Natural killer cell treated with Interleukin-12 subunit alpha and Interleukin-12 subunit beta and Interleukin-15 and Interleukin-18, amount 100 ng/mL, for 72 hours (primary cell): Measurements from ENCODE around the gene SUMF2. TPM values are rescaled to one million over a fixed set of nuclear protein-coding genes. Genes with fewer than 3 reads are reported as not detected.
"Not testable (repeated sequence)": the region's sequence is repeated elsewhere in the genome, so short reads cannot be mapped to it uniquely, and the experiment has no call there.

ENCODE experiments used
- ATAC-seq, 2 donors: fragments of 150-1000 bp; cut with Tn5 transposase in 1 of 2; sonication (Bioruptor Pico), chemical (Tn5 transposase) in 1 of 2; 2 replicates each; pipeline ENCODE4 v1.10.0; 2021
- DNase-seq: peaks from one replicate; pipeline ENCODE4 v3.0.0; 2022; ENCODE audit warnings: low spot score
- H3K27ac Mint-ChIP-seq, 2 donors: 1 replicate in 1 of 2; 2 replicates in 1 of 2; pipeline ENCODE4 v1.8.0; 2022; ENCODE audit warnings: mixed read lengths in 2 of 2, mild to moderate bottlenecking in 1 of 2, moderate library complexity in 1 of 2
- H3K27me3 Mint-ChIP-seq, 2 donors: 1 replicate in 1 of 2; 2 replicates in 1 of 2; pipeline ENCODE4 v1.8.0; 2022; ENCODE audit warnings: mixed read lengths in 2 of 2
- H3K36me3 Mint-ChIP-seq: one replicate; pipeline ENCODE4 v1.8.0; 2022; ENCODE audit warnings: mixed read lengths
- H3K4me1 Mint-ChIP-seq, 2 donors: 1 replicate in 1 of 2; 2 replicates in 1 of 2; pipeline ENCODE4 v1.8.0; 2022; ENCODE audit warnings: low read depth in 2 of 2, mixed read lengths in 2 of 2, mild to moderate bottlenecking in 1 of 2
- H3K4me3 Mint-ChIP-seq: one replicate; pipeline ENCODE4 v1.8.0; 2022; ENCODE audit warnings: mixed read lengths
- H3K9me3 Mint-ChIP-seq: 2 replicates; pipeline ENCODE4 v1.8.0; 2022; ENCODE audit warnings: mixed read lengths
- total RNA-seq, 2 donors: library from RNA; stranded (reverse); gene quantifications; one replicate each; pipeline ENCODE4 v1.2.3, GENCODE V29; 2022

Gene SUMF2
- total RNA-seq, 2 donors from 2014 or later, result 101 to 117 TPM

DNA sequence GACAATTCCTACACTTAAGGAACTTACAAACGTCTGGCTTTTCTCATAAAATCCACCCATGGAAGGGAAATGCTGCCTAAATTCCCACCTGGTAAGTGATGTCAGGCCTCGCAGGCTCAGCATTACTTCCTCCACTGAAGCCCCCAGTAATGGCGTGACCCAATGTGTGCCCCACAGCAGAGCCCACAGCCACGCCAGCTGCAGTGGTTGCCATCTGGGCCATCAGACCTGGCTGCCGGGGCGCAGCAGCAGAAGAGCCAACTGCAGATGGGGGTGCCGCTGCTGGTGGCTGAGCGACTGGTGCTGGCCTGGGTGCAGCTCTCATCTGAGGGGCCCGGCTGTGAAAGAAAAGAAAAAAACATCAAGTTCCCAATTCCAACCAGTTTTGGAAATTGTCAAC, 40.1 kb downstream of the SUMF2 start:
- H3K27ac Mint-ChIP-seq, ATAC-seq: not testable (repeated sequence)

DNA sequence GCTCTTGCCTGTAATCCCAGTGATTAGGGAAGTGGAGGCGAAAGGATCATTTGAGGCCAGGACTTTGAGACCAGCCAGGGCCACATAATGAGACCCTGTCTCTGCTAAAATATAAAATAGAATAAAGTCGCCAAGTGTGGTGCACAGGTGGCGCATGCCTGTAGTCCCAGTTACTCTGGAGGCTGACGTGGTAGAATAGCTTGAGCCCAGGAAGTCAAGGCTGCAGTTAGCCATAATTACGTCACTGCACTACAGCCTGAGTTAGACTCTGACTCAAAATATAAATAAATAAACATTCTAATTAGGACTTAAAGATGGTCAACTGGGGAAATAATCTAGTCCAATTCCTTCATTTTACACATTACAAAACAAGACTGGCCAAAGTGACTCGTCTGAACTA, 41.4 kb downstream of the SUMF2 start:
- H3K27ac Mint-ChIP-seq, result peak overlapping the region; percentile 97 to 100
- DNase-seq (no peak), ATAC-seq (peak in 1 of 2 donors; percentile 46)
- peak overlapping the region; percentile 98 for H3K4me3 Mint-ChIP-seq
- peaks cover 31 to 32% of the 10 kb centered on the region in 2 donors for H3K4me1 Mint-ChIP-seq
- no peaks in the 10 kb centered on the region for H3K9me3 Mint-ChIP-seq
- peaks cover 32% of the 10 kb centered on the region for H3K36me3 Mint-ChIP-seq
- H3K27me3 Mint-ChIP-seq, result peaks cover 0 to 3% of the 10 kb centered on the region in 2 donors

More for the DNA sequence above, 40.1 kb downstream of the SUMF2 start:
- not testable (repeated sequence) for H3K9me3 Mint-ChIP-seq, H3K27me3 Mint-ChIP-seq, H3K4me3 Mint-ChIP-seq, DNase-seq
- H3K4me1 Mint-ChIP-seq, result peaks cover 31 to 35% of the 10 kb centered on the region in 2 donors
- H3K36me3 Mint-ChIP-seq, result peaks cover 37% of the 10 kb centered on the region

DNA sequence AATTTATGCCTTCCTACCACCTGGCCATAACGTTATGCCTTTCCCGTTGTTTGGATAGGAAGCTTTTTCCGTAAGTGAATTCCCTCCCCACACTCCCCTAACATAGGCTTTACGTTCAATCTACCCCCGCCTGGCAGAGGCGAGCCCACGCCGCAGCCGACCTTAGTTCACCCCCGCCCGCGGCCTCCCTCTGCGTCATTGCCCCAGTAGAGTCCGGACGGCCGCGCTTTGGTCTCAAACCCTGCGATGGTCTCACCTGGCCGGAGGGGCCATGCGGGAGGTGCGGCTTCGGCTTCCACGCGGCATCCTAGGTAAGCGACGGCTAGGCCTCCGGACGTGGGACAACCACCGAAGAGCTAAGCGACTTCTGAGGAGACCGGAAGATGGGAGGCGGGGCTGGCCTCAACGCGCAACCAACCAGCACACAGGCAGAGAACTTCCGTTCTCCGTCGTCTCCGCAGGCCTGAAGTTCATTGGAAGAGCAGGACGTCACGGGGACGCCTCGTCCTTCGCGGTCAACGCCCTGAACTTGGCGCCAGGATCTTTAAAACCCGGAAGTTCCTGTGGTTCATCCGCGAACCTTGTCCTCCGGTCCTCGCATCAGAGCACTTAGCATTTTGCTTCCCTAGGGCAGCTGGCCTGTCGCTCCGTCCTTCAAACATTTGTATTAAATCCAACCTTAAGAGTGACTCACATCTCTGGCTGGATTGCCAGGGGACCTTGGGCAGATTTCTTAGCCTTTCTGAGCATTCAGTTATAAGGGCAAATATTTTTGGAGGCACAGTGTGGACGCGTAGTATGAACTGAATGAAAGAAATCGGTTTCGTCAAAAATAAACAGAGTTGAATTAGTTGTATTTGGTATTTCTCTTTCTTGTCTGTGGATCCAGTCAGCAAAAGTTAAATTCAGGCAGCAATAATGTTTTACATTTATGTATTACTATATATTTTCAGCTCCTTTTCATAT, 42.3 kb downstream of the SUMF2 start, which contains the start of gene CHCHD2:
Gene CHCHD2 (minus strand): TSS at position 369 of the 966 bp plus-strand sequence. CDS start 63 bp downstream, at position 306.
- peaks cover 23% of the 10 kb centered on the region for H3K36me3 Mint-ChIP-seq
- peak within 1 kb of the TSS; percentile 98 for H3K4me3 Mint-ChIP-seq
- peaks cover 0 to 3% of the 10 kb centered on the region in 2 donors for H3K27me3 Mint-ChIP-seq
- peaks cover 28 to 31% of the 10 kb centered on the region in 2 donors for H3K4me1 Mint-ChIP-seq
- no peaks in the 10 kb centered on the region for H3K9me3 Mint-ChIP-seq
- DNase-seq (peak; percentile 97), ATAC-seq (peak; percentile 99 to 100)
- H3K27ac Mint-ChIP-seq, result peak within 1 kb of the TSS; percentile 97 to 100

DNA sequence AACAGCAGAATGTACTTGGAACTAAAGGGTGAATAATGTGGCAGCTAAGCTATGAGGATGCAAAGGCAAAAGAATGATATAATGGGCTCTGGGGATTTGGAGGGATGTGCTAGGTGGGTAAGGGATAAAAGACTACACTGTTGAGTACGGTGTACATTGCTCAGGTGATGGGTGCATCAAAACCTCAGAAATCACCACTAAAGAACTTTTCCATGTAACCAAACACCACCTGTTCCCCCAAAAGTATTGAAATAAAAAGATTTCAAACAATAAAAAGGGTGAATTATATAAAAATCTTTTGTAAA, 43.8 kb downstream of the SUMF2 start:
- H3K4me1 Mint-ChIP-seq, result peaks cover 28 to 31% of the 10 kb centered on the region in 2 donors
- peak overlapping the region; percentile 97 to 100 for H3K27ac Mint-ChIP-seq
- H3K9me3 Mint-ChIP-seq, result no peaks in the 10 kb centered on the region
- H3K4me3 Mint-ChIP-seq, result peak overlapping the region; percentile 98
- H3K36me3 Mint-ChIP-seq, result peaks cover 22% of the 10 kb centered on the region
- no peak for ATAC-seq
- no peak for DNase-seq
- peaks cover 0 to 3% of the 10 kb centered on the region in 2 donors for H3K27me3 Mint-ChIP-seq

DNA sequence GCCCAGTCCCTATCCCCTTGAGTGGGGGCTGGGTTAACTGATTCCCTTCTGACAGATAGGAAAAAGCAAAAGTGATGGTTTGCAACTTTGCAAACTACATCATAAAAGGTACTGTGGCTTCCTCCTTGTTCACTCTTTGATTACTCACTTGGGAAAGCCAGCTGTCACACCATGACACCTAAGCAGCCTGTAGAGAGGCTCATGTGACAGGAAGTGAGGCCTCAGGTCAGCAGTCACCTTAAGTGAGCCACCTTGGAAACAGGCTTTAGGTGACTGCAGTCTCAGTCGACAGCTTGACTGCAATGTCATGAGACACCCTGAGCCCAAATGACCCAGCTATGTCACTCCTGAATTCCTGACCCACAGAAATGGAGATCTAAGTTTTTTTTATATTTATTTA, 46.5 kb downstream of the SUMF2 start:
- H3K27me3 Mint-ChIP-seq, result peaks cover 0 to 5% of the 10 kb centered on the region in 2 donors
- ATAC-seq (no peak), DNase-seq (no peak)
- no peak overlapping the region for H3K27ac Mint-ChIP-seq
- peaks cover 21 to 23% of the 10 kb centered on the region in 2 donors for H3K4me1 Mint-ChIP-seq
- peaks cover 15% of the 10 kb centered on the region for H3K36me3 Mint-ChIP-seq
- no peak overlapping the region for H3K4me3 Mint-ChIP-seq
- H3K9me3 Mint-ChIP-seq, result no peaks in the 10 kb centered on the region

DNA sequence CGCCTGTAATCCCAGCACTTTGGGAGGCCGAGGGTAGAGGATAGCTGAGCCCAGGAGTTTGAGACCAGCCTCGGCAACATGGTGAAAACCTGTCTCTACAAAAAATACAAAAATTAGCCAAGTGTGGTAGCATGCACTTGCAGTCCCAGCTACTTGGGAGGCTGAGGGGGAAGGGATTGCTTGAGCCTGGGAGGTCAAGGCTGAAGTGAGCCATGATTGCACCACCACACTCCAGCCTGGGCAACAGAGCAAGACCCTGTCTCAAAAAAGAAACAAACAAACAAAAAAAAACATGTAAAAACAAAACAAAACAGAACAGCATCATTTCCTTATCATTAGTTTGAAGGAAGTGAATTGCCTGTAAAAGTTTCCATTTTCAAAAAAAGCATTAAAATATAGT, 48.2 kb downstream of the SUMF2 start:
- H3K27ac Mint-ChIP-seq, H3K36me3 Mint-ChIP-seq, DNase-seq, H3K4me3 Mint-ChIP-seq, H3K4me1 Mint-ChIP-seq, H3K27me3 Mint-ChIP-seq, H3K9me3 Mint-ChIP-seq, ATAC-seq: not testable (repeated sequence)

DNA sequence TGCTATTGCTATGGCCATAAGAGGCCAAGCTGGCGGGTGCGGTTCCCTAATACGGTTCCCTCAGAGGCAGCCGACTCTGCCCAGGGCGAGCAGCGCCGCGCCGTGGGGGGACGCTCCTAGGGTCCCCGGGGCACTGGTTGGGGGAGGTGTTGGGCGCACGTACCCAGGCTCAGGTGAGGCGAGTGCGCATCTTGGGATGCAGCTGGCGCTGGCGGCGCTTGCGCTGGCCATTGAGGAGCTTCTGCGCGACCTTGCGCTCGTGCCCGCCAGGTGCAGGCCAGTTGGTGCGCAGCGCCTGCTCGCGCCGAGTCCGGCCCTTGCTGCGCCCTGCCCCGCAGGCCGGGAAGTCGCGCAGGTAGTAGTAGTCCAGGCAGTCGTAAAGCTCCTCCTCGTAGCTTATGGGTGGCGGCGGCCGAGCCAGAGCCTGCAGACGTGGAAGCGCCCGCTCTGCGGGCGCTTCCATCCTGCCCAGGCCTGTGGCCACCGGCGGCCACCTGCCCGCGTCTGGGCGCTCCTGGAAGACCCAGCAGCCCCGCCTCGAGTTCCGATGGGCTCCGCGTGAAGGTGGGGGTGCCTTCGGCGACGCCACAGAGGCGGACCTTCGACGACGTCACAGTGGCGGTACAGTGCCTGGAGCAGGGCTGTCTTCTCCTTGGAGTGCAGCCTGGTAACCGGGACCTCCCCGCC, 51.9 kb downstream of the SUMF2 start, which contains the start of gene NUPR2:
Gene NUPR2 (minus strand): TSS at position 566 of the 687 bp plus-strand sequence. CDS start 103 bp downstream, at position 463.
- no peaks in the 10 kb centered on the region for H3K9me3 Mint-ChIP-seq
- peaks cover 10% of the 10 kb centered on the region in 2 donors for H3K27me3 Mint-ChIP-seq
- no peak within 1 kb of the TSS for H3K27ac Mint-ChIP-seq
- no peak within 1 kb of the TSS for H3K4me3 Mint-ChIP-seq
- DNase-seq, result no peak
- no peaks in the 10 kb centered on the region for H3K36me3 Mint-ChIP-seq
- ATAC-seq, result peak in 1 of 2 donors; percentile 27
- no peaks in the 10 kb centered on the region for H3K4me1 Mint-ChIP-seq

DNA sequence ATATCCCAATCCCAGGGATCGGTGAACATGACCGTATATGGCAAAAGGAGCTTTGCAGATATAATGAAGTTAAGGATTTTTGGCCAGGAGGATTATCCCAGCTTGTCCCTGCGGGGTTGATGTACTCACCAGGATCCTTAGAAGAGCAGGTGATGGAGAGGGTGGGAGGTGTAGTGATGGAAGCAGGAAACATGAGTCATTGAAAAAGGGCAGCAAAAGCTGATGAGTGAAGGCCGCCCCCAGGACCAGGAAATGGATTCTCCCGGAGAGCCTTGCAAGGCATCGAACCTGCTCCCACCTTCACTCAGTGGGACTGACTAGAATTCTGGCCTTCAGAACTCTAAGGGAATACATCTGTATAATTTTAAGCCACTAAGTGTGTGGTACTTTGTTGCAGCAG, 57.4 kb downstream of the SUMF2 start:
- Mint-ChIP-seq H3K4me1 (no peaks in the 10 kb centered on the region), H3K27me3 (peaks cover 6 to 10% of the 10 kb centered on the region in 2 donors), H3K9me3 (no peaks in the 10 kb centered on the region), H3K36me3 (no peaks in the 10 kb centered on the region), H3K4me3 (no peak overlapping the region), H3K27ac (no peak overlapping the region)
- no peak for DNase-seq
- no peak for ATAC-seq

DNA sequence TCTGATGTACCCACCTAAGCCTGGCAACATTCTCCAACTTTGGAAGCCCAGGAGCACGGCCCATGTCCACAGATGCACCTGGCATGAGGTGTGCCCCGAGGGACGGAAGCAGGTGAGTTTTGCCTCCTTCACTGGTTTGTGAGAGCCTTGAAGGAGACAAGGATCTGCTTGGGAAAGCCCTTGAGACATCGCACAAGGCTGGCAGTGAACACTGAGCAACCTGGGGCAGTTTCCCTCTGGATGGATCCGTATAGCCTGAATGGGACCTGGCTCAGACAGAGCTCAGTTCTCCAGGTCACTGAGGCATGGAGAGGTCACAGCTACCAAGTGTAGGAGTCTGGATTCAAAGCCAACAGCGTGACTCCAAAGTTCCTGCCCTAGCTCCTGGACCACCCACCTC, 60.9 kb downstream of the SUMF2 start:
- no peaks in the 10 kb centered on the region for H3K9me3 Mint-ChIP-seq
- no peaks in the 10 kb centered on the region for H3K4me1 Mint-ChIP-seq
- no peaks in the 10 kb centered on the region for H3K36me3 Mint-ChIP-seq
- no peak overlapping the region for H3K27ac Mint-ChIP-seq
- DNase-seq (no peak), ATAC-seq (no peak)
- H3K4me3 Mint-ChIP-seq, result no peak overlapping the region
- no peaks in the 10 kb centered on the region for H3K27me3 Mint-ChIP-seq

DNA sequence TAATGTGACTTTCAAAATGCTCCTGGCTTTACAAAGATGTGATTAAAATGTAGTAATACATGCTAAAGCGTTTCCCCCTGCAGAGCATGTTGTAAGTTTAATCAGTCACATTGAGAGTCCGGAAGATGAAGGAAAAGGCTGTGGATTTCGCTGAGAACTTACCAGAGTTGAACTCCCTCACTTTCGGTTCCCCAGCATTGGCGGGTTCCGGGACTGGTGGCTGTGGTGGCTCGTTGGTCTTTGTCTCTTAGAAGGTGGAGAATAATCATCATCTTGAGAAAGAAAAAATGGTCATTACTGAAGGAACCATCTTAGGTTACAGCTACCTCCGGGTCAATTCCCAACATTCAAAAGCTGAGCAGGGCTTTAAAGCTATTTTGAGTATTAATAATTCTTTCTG, 61.7 kb downstream of the SUMF2 start:
- Mint-ChIP-seq H3K36me3 (no peaks in the 10 kb centered on the region), H3K27ac (no peak overlapping the region), H3K4me3 (no peak overlapping the region), H3K4me1 (no peaks in the 10 kb centered on the region), H3K9me3 (no peaks in the 10 kb centered on the region), H3K27me3 (no peaks in the 10 kb centered on the region)
- DNase-seq (no peak), ATAC-seq (no peak)

DNA sequence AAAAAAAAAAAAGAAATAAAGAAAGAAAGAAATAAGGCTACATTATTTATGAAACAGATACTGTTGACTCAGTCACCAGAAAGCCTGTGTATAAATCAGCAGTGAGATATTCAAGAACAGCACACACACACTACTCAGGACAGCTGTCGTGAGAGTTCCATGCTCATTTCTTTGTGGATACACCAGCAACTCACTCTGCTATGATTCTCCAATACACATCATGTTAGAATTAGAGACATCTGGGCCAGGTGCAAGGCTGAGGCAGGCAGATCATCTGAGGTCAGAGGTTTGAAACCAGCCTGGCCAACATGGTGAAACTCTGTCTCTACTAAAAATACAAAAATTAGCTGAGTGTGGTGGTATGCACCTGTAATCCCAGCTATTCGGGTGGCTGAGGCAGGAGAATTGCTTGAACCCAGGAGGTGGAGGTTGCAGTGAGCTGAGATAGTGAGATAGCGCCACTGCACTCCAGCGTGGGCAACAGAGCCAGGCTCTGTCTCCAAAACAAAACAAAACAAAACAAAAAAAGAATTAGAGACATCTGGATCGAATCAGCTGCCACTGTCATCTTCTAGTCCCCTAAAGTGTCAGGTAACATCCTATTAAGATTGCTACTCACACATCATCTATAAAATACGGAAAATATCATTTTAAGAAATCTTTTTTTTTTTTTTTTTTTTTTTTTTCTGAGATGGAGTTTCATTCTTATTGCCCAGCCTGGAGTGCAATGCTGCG, 63.3 kb downstream of the SUMF2 start:
- ATAC-seq, result no peak
- DNase-seq, result no peak
- Mint-ChIP-seq H3K9me3 (no peaks in the 10 kb centered on the region), H3K27ac (no peak overlapping the region), H3K4me1 (no peaks in the 10 kb centered on the region), H3K36me3 (no peaks in the 10 kb centered on the region), H3K27me3 (no peaks in the 10 kb centered on the region), H3K4me3 (no peak overlapping the region)
